NCI-H2171 (cell line): ENCODE results near the gene TPH2.
A peak's percentile ranks its signal among the peaks of the same experiment; 100 is the strongest.

Experiments
- DNase-seq: peaks from one replicate; lab custom pipeline; 2025; lab: John Stamatoyannopoulos, UW

TPH2 gene

GRCh38 chr12:72033991-72034390 lies 95.3 kb downstream of the TPH2 start:
- no peak for DNase-seq

DNA sequence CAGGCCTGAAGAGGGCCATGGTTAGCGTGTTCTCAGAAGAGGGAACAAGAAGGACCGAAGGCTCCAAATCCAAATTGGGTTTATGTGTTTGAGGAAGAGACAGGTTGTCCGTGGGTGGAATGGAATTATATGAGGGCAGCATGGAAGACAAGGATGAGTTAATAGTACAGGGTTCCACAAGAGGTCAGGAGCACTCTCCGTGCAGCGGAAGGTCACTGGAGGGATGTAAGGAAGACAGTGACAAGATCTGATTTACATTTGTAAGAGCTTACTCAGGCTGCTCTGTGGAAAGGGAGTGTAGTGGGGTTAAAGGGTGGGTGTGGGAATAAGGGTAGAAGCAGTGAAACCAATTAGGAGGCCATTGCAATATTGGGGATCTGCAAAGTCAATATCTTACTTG lies 97.0 kb downstream of the TPH2 start:
- DNase-seq = no peak

GRCh38 chr12:72036393-72036792 lies 97.7 kb downstream of the TPH2 start:
- DNase-seq = peak; percentile 15

- DNase-seq = no peak
These were observed 98.6 kb downstream of the TPH2 start for GRCh38 chr12:72037006-72037795.

DNA sequence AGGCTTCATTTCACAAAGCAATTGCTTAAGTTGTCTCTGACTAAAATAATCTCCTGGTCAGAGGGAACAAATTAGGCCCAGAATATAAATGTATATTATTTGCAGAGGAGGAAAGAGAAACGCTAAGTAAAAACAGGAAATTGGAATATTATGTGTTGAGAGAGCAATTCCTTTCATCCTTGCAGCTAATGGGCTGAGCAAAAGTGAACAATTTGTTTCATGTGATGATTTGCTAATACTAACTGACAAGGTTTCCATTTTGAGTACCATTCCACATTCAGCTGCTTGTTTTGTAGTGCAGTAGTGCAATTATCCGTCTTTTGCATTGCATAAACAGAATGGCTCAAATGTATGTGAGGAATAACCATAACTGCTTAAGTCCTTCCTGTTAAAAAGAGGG lies 103.2 kb downstream of the TPH2 start:
- DNase-seq = no peak

GRCh38 chr12:72053604-72054003 lies 115.0 kb downstream of the TPH2 start:
- DNase-seq = no peak

DNA sequence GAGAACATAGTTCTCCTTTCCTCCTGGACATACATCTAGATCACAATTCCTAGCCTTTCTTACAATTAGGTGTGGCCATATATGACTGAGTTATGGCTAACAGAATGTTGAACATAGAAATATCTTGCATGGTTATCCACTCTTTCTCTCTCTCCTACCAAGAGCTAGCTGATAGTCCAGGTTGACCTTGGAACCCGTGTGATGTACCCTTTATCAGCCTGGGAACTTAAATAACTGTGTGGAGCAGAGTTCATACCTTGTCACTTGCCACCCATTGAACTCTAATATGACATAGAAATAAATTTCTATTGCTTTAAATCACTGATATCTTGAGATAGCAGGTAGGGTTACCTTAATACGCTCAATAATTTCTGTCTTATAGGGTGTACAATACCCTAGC lies 115.9 kb downstream of the TPH2 start:
- no peak for DNase-seq

GRCh38 chr12:72057330-72057914 lies 118.8 kb downstream of the TPH2 start:
- no peak for DNase-seq

GRCh38 chr12:72063073-72063472 lies 124.4 kb downstream of the TPH2 start:
- no peak for DNase-seq

DNA sequence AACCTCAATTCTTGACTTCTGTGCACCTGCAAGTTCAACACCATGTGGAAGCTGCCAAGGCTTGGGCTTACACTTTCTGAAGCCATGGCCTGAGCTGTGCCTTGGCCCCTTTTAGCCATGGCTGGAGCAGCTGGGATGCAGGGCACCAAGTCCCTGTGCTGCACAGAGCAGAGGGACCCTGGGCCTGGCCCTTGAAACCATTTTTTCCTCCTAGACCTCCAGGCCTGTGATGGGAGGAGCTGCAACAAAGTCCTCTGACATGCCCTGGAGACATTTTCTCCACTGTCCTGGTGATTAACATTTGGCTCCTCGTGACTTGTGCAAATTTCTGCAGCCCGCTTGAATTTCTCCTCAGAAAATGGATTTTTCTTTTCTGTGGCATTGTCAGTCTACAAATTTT lies 132.4 kb downstream of the TPH2 start:
- DNase-seq = no peak

- DNase-seq = peak; percentile 53
These were observed 134.1 kb downstream of the TPH2 start for GRCh38 chr12:72072592-72073212.

DNA sequence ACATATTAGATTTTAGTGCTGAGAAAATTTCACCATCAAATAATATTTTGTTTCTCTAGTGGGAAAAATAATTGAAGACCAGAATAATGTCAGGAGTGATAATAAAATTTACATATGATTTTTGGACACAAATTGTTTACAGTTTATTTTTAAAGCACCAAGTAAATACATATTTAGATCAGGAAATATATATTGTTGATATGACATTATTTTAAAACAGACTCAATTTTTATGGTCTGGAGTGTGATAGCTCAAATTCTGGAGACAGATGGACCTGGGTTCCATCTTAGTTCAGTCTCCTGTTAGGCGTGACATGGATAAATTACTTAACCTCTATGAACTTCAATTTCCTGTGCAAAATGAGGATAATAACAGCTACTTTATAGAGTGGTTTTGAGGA lies 135.4 kb downstream of the TPH2 start:
- no peak for DNase-seq

GRCh38 chr12:72074956-72075355 lies 136.3 kb downstream of the TPH2 start:
- no peak for DNase-seq

- DNase-seq = no peak
These were observed 136.8 kb downstream of the TPH2 start for GRCh38 chr12:72075401-72075800.

- no peak for DNase-seq
These were observed 137.4 kb downstream of the TPH2 start for GRCh38 chr12:72075891-72076557.

- no peak for DNase-seq
These were observed 137.9 kb downstream of the TPH2 start for GRCh38 chr12:72076558-72076915.

DNA sequence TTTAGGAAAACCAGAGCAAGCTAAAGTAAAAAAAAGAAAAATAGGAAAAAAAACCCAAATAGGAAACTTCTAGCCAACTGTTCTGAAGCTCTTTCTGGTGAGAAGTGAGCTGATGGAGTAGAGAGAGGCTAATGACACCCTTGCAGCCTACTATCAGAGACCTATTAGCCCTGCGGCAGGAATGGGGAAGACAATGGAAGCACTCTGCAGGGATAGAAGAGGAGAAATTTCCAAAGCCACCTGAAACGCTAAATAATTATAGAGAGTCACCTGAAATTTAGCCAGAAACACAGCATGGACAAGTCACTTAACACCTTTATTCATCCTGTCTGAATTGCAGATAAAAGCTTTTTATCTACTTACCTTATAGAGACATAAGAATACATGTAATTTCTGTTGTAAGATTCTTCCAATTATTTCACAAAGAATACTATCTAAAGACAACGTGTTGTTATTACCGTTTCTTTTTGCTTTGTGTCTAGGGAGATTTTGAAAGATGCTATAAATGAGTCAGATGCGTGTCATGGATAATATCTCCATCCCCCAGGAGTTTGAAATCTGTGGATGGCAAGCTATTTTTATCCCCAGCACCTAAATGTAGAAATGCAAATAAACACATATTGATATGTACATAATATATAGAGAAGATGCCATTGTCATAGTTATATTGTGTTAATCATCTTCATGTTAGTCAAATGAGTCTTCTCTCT lies 138.6 kb downstream of the TPH2 start:
- no peak for DNase-seq

DNA sequence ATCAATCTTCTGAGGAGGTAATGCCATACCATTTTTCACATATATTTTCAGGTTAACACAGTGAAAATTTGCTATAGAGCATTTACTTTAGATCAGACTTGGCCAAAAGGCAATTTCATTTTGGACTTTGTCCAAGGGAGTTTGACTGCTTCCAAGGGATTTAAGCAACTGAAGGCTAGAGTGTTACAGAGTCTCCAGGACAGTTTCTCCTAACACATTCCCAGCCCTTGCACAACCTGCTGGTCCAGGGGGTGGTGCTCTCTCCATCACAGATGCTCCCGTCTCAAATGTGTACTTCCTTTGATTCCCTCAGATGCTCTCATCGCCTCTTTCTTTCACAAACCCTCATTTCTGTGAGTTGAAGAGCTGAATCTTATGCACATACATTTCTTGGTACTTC lies 143.1 kb downstream of the TPH2 start:
- DNase-seq = no peak
